Neural progenitor cell (in vitro differentiated cells): ENCODE measurements around the gene NEK6.

Source experiments
- CTCF ChIP-seq: fragments of 200-600 bp; sonication (generic); IDR thresholded peaks from 2 replicates; pipeline ENCODE4 v1.5.1; 2017; ENCODE audit warnings: antibody characterized with exemption, mild to moderate bottlenecking
- EZH2 ChIP-seq: fragments of 200-600 bp; sonication (generic); IDR thresholded peaks from 2 replicates; pipeline ENCODE4 v1.6.1; 2017; ENCODE audit warnings: antibody characterized with exemption, mild to moderate bottlenecking, moderate library complexity

- no peak for TF ChIP-seq CTCF
- no peak for TF ChIP-seq EZH2
Observed at GRCh38 chr9:124328285-124328684, 70.5 kb downstream of the NEK6 start.
